ENCODE measurements around the gene OR2L13. TPM values are rescaled to one million over a fixed set of nuclear protein-coding genes. Genes with fewer than 3 reads are reported as not detected.

The OR2L13 gene
- total and polyA plus RNA-seq, 2 donors: 0.04 TPM; not detected in 1

DNA sequence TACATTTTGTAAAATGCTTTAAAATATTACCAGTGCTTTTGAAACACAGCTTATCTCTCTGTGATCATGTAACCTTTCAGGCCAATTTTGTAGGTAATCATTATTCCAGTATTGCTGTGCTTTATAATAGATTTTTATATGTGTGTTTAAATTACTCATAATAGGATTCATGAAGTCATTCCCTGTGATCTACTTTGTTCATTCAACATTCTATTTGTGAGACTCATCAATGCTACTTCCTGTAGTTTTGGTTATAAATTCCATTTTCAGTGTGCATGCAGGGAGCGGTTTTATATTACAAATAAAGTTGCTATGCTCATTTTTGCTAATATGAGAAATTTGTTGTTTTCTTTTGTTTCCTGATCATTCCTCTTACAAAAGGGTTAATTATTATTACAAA is 45.9 kb downstream of the OR2L13 start:
- H3K4me1 ChIP-seq (ENCODE audit: insufficient read depth): no peaks in the 10 kb centered on the region
- H3K27ac ChIP-seq (ENCODE audit: low read depth): no peak overlapping the region
- no peak overlapping the region for H3K4me3 ChIP-seq (ENCODE audit: low read depth, low read length)
- H3K36me3 ChIP-seq (ENCODE audit: insufficient read depth): no peaks in the 10 kb centered on the region
- no peak for DNase-seq (ENCODE audit: extremely low spot score)
- 76% methylated on average over 1 of the region's 1 CpG for WGBS

DNA sequence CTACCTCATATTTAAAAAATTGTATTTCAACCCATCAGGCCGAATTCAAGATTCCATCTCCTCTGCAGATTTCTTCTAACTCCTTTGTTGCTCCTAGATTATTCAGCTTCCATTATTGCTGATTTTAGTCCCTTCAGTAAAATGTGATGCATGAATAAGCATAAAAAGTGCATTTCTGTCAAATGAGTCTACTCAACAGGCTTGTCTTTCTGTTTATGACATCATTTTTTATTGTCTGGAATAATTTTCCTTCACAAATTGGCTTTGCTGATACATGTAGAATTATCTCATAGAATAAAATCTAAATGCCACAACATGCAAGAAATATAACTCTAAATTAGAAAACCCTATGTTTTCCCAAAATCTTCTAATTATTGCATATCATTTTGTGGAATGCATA is 48.3 kb downstream of the OR2L13 start:
- 38% methylated on average over 1 of the region's 1 CpG for WGBS
- DNase-seq (ENCODE audit: extremely low spot score): no peak
- no peaks in the 10 kb centered on the region for H3K4me1 ChIP-seq (ENCODE audit: insufficient read depth)
- no peaks in the 10 kb centered on the region for H3K36me3 ChIP-seq (ENCODE audit: insufficient read depth)
- H3K4me3 ChIP-seq (ENCODE audit: low read depth, low read length): no peak overlapping the region
- no peak overlapping the region for H3K27ac ChIP-seq (ENCODE audit: low read depth)

DNA sequence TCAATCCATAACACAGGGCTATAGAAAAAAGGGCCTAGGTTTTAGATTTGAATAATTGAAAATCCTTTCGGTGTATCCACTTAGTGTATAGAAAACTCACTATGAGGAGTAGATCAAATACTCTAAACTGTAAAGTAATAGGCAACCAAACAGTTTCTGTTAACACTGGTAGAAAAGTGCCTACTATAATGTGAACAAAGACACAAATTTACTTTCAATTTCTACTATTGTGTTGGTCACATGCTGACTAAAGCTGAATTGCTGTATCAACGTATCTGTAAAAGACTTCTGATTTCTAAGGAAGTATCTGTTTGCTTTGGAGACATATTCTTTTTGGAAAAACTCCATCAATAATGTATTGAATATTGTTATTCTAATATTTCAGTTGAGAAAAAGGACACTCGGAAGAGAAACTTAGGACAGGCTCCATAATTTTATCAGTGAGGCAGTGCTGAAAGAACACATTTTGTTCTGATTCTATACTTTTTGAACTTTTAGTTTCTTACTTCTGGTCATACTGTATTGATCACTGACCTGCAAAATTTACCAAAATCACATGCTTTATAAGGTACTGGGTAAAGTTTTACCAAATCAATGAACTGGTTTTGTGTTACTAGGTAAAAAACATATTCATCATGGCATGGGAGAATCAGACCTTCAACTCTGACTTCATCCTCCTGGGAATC is 49.7 kb downstream of the OR2L13 start, which contains the start of gene OR2M5:
Gene OR2M5 (plus strand): TSS at position 636 of the 686 bp plus-strand sequence. CDS start 0 bp downstream, at position 636.
- Histone ChIP-seq H3K4me1 (ENCODE audit: insufficient read depth) (no peaks in the 10 kb centered on the region), H3K27ac (ENCODE audit: low read depth) (no peak within 1 kb of the TSS), H3K36me3 (ENCODE audit: insufficient read depth) (no peaks in the 10 kb centered on the region), H3K4me3 (ENCODE audit: low read depth, low read length) (no peak within 1 kb of the TSS)
- no peak for DNase-seq (ENCODE audit: extremely low spot score)
- 81% methylated on average over 3 of the region's 3 CpGs for WGBS

Small RNAs within 50 kb of the gene (small RNA-seq; reads per million reads assigned to genes)
- gene RF00019: not detected

Other genes starting within 250 kb of the OR2L13 start
- 3.1 TPM for gene TRIM58, start 238.0 kb upstream of the OR2L13 start, total RNA-seq
- gene TRIM58, start 238.0 kb upstream of the OR2L13 start, polyA plus RNA-seq: 0.43 TPM
- 0.53 TPM for gene OR2W3, start 199.6 kb upstream of the OR2L13 start, total RNA-seq
- gene OR2W3, start 199.6 kb upstream of the OR2L13 start, polyA plus RNA-seq: 0.47 TPM
- gene OR2T8, start 174.9 kb upstream of the OR2L13 start, total RNA-seq: not detected
- gene OR2T8, start 174.9 kb upstream of the OR2L13 start, polyA plus RNA-seq: not detected
- gene OR2AJ1, start 170.3 kb upstream of the OR2L13 start, total RNA-seq: not detected
- not detected for gene OR2AJ1, start 170.3 kb upstream of the OR2L13 start, polyA plus RNA-seq
- gene OR2L8, start 146.3 kb upstream of the OR2L13 start, total RNA-seq: 0.53 TPM
- not detected for gene OR2L8, start 146.3 kb upstream of the OR2L13 start, polyA plus RNA-seq
- not detected for gene OR2AK2, start 130.0 kb upstream of the OR2L13 start, total RNA-seq
- not detected for gene OR2AK2, start 130.0 kb upstream of the OR2L13 start, polyA plus RNA-seq
- not detected for gene OR2L5, start 81.5 kb upstream of the OR2L13 start, total RNA-seq
- gene OR2L5, start 81.5 kb upstream of the OR2L13 start, polyA plus RNA-seq: not detected
- gene OR2L2, start 65.1 kb upstream of the OR2L13 start, total RNA-seq: 0.11 TPM
- gene OR2L2, start 65.1 kb upstream of the OR2L13 start, polyA plus RNA-seq: 0.01 TPM
- not detected for gene OR2L3, start 48.3 kb upstream of the OR2L13 start, total RNA-seq
- gene OR2L3, start 48.3 kb upstream of the OR2L13 start, polyA plus RNA-seq: not detected
- gene OR2M5, start 50.0 kb downstream of the OR2L13 start, total RNA-seq: not detected
- not detected for gene OR2M5, start 50.0 kb downstream of the OR2L13 start, polyA plus RNA-seq
- not detected for gene OR2M2, start 79.6 kb downstream of the OR2L13 start, total RNA-seq
- gene OR2M2, start 79.6 kb downstream of the OR2L13 start, polyA plus RNA-seq: not detected
- gene OR2M3, start 102.1 kb downstream of the OR2L13 start, total RNA-seq: not detected
- not detected for gene OR2M3, start 102.1 kb downstream of the OR2L13 start, polyA plus RNA-seq
- not detected for gene OR2M4, start 136.2 kb downstream of the OR2L13 start, total RNA-seq
- not detected for gene OR2M4, start 136.2 kb downstream of the OR2L13 start, polyA plus RNA-seq
- not detected for gene OR2T33, start 182.8 kb downstream of the OR2L13 start, total RNA-seq
- not detected for gene OR2T33, start 182.8 kb downstream of the OR2L13 start, polyA plus RNA-seq
- gene OR2T12, start 208.2 kb downstream of the OR2L13 start, total RNA-seq: not detected
- not detected for gene OR2T12, start 208.2 kb downstream of the OR2L13 start, polyA plus RNA-seq
- not detected for gene OR2M7, start 229.4 kb downstream of the OR2L13 start, total RNA-seq
- not detected for gene OR2M7, start 229.4 kb downstream of the OR2L13 start, polyA plus RNA-seq

Data from urinary bladder (tissue), 4 donors.